Posterior vena cava (tissue), 2 donors: Measurements from ENCODE around the gene PAX7. TPM values are rescaled to one million over a fixed set of nuclear protein-coding genes. Genes with fewer than 3 reads are reported as not detected.

ENCODE experiments used
- DNase-seq: peaks from one replicate; pipeline ENCODE4 v3.0.0-alpha.2; 2020; ENCODE audit warnings: low spot score
- intact Hi-C, 2 donors: fragments of 100-400 bp; cut with DNase I; formaldehyde crosslinking; loops; one replicate each; pipeline versions ENCODE4 v1.14.1 to v1.14.2; 2022 to 2023
- total RNA-seq, 2 donors: library from RNA; stranded (reverse); fragmentation: NEBNext Ultra II Directional; extraction: Animal tissue kit (Norgen Biotek cat#: 25700); gene quantifications; one replicate each; pipeline ENCODE4 v1.2.1, GENCODE V29; 2021
- donor health status: DM: yes; HTN: yes; CAD: no.
- donor health status: DM: yes; HTN: yes; CAD: no.

Gene PAX7
- total RNA-seq, 2 donors from 2014 or later: not detected

GRCh38 chr1:18770799-18771198 lies 140.2 kb downstream of the PAX7 start:
- intact Hi-C loops: no loop called here
- no peak for DNase-seq

- DNase-seq: no peak
- intact Hi-C loops: no loop called here
Measured at GRCh38 chr1:18773753-18774152, 143.1 kb downstream of the PAX7 start.

- intact Hi-C loops: no loop called here
- DNase-seq: no peak
Measured at GRCh38 chr1:18775341-18775740, 144.7 kb downstream of the PAX7 start.

- DNase-seq: no peak
- intact Hi-C loops: no loop called here
Measured at GRCh38 chr1:18776777-18777176, 146.1 kb downstream of the PAX7 start.

- intact Hi-C loops: no loop called here
- DNase-seq: no peak
Measured at GRCh38 chr1:18778437-18778836, 147.8 kb downstream of the PAX7 start.

- intact Hi-C loops: no loop called here
- no peak for DNase-seq
Measured at GRCh38 chr1:18781031-18781430, 150.4 kb downstream of the PAX7 start.

- DNase-seq: no peak
- intact Hi-C loops: no loop called here
Measured at GRCh38 chr1:18783705-18784481, 153.2 kb downstream of the PAX7 start.

GRCh38 chr1:18784482-18784831 lies 153.8 kb downstream of the PAX7 start:
- no peak for DNase-seq
- intact Hi-C loops: no loop called here

GRCh38 chr1:18786149-18786548 lies 155.5 kb downstream of the PAX7 start:
- intact Hi-C loops: no loop called here
- no peak for DNase-seq

- no peak for DNase-seq
- intact Hi-C loops: no loop called here
Measured at GRCh38 chr1:18787825-18788385, 157.3 kb downstream of the PAX7 start.

- intact Hi-C loops: no loop called here
Measured at GRCh38 chr1:18789246-18789645, 158.6 kb downstream of the PAX7 start.

GRCh38 chr1:18792747-18793146 lies 162.1 kb downstream of the PAX7 start:
- DNase-seq: no peak
- intact Hi-C loops: no loop called here

More at GRCh38 chr1:18789246-18789645, 158.6 kb downstream of the PAX7 start:
- no peak for DNase-seq

GRCh38 chr1:18793164-18793563 lies 162.5 kb downstream of the PAX7 start:
- intact Hi-C loops: no loop called here
- no peak for DNase-seq

- DNase-seq: no peak
- intact Hi-C loops: no loop called here
Measured at GRCh38 chr1:18794051-18794450, 163.4 kb downstream of the PAX7 start.

GRCh38 chr1:18794561-18794960 lies 163.9 kb downstream of the PAX7 start:
- intact Hi-C loops: no loop called here
- DNase-seq: no peak

GRCh38 chr1:18795002-18795689 lies 164.5 kb downstream of the PAX7 start:
- no peak for DNase-seq
- intact Hi-C loops: no loop called here

- intact Hi-C loops: no loop called here
- no peak for DNase-seq
Measured at GRCh38 chr1:18796950-18797349, 166.3 kb downstream of the PAX7 start.
